Choroid plexus epithelial cell (primary cell): ENCODE measurements around the gene HBG2.

ENCODE experiments used
- DNase-seq: peaks from one replicate; pipeline ENCODE4 v3.0.0-alpha.2; 2010; ENCODE audit warnings: low read depth
- H3K4me3 ChIP-seq: 2 replicates; pipeline ENCODE4 v1.5.1; 2011; ENCODE audit warnings: low read depth, mild to moderate bottlenecking, control low read depth, low read length, moderate library complexity
- CTCF ChIP-seq: conservative IDR thresholded peaks from 2 replicates; pipeline ENCODE4 v1.5.1; 2011; ENCODE audit warnings: low read depth, mild to moderate bottlenecking, control low read depth, inconsistent platforms, low read length, moderate library complexity

Gene HBG2

GRCh38 chr11:5241458-5241857 is 13.1 kb downstream of the HBG2 start:
- DNase-seq = no peak
- no peak overlapping the region for H3K4me3 ChIP-seq
- no peak for TF ChIP-seq CTCF

- no peak for DNase-seq
- TF ChIP-seq CTCF = no peak
- H3K4me3 ChIP-seq = no peak overlapping the region
These were observed 14.1 kb downstream of the HBG2 start for GRCh38 chr11:5240458-5240857.

DNA sequence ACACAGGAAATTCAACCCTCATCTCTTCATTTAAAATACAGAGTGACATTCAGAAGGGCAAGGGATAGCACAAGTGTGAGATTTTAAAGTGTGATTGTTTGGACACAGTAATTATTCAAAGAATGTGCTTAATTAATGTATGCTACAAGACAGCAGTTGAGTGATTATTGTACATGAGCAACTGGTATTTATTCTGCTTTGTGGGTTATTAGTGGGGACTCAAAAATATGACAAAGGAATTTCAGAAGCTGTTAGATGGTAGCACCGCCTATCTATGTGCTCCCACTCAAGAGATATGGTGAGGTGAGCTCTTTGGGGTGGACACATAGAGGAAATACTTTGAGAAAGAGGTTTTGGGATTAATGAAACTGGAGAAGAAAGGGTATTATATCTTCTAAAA is 14.5 kb downstream of the HBG2 start:
- no peak for DNase-seq
- no peak for TF ChIP-seq CTCF
- no peak overlapping the region for H3K4me3 ChIP-seq

DNA sequence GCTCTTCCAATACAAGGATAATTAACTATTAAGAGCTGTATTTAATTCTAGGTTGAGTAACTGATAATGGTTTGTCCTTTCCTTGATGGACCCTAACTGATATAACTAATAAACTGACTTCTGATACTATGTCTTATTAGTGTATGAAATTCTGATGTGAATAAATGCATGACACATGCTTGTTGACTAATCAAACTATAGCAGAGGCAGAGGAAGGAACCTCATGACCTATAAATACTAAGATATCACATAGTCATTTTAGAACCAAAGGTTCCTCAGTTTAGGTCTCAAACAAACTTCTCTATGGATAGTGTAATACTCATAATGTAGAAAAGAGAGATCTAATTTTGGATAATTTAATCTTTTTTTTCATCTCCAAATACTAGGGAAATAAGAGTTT is 15.5 kb downstream of the HBG2 start:
- TF ChIP-seq CTCF = no peak
- no peak for DNase-seq

GRCh38 chr11:5238486-5238885 is 16.1 kb downstream of the HBG2 start:
- no peak overlapping the region for H3K4me3 ChIP-seq
- TF ChIP-seq CTCF = no peak
- no peak for DNase-seq

More for the DNA sequence above, 15.5 kb downstream of the HBG2 start:
- no peak overlapping the region for H3K4me3 ChIP-seq

- no peak for DNase-seq
- no peak for TF ChIP-seq CTCF
- no peak overlapping the region for H3K4me3 ChIP-seq
These were observed 17.2 kb downstream of the HBG2 start for GRCh38 chr11:5237420-5237819.

GRCh38 chr11:5235364-5236095 is 19.1 kb downstream of the HBG2 start:
- no peak for DNase-seq
- no peak for TF ChIP-seq CTCF
- H3K4me3 ChIP-seq = no peak overlapping the region
